A549 (cell line): ENCODE measurements around the gene ZFPM1.

ENCODE experiments used
- CTCF ChIP-seq: fragments of >200 bp; sonication (Bioruptor Twin); formaldehyde crosslinking; IDR thresholded peaks from 3 replicates; pipeline ENCODE4 v1.5.1; 2016
- HOXA7 ChIP-seq: fragments of 250-450 bp; sonication (Bioruptor Pico); IDR thresholded peaks from 2 replicates; pipeline ENCODE4 v1.5.0; 2020; ENCODE audit warnings: mild to moderate bottlenecking, moderate library complexity
- POLR2A ChIP-seq: IDR thresholded peaks from 2 replicates; pipeline ENCODE4 v1.6.1; 2012; ENCODE audit warnings: mild to moderate bottlenecking, low read length
- USF2 ChIP-seq: fragments of 450-650 bp; IDR thresholded peaks from 2 replicates; pipeline ENCODE4 v1.6.1; 2014; ENCODE audit warnings: antibody characterized with exemption

GRCh38 chr16:88472637-88473205 is 19.6 kb downstream of the ZFPM1 start:
- TF ChIP-seq USF2, result no peak
- TF ChIP-seq CTCF, result no peak
- no peak for TF ChIP-seq HOXA7 (CRISPR knock-in tag)
- TF ChIP-seq POLR2A, result no peak
